ES-I3 (cell line): ENCODE results near the gene ZNF236.
"Not testable (repeated sequence)": the region's sequence is repeated elsewhere in the genome, so short reads cannot be mapped to it uniquely, and the experiment has no call there.

ENCODE experiments used
- H3K36me3 ChIP-seq: 2 replicates; pipeline ENCODE4 v1.6.1; 2013; ENCODE audit warnings: mild to moderate bottlenecking, low read length, control low read depth, moderate library complexity; ENCODE audit not compliant: insufficient read depth
- H3K4me1 ChIP-seq: 2 replicates; pipeline ENCODE4 v1.6.1; 2013; ENCODE audit warnings: mild to moderate bottlenecking, control low read depth, low read length; ENCODE audit not compliant: insufficient read depth
- H3K9ac ChIP-seq: 2 replicates; pipeline ENCODE4 v1.6.1; 2013; ENCODE audit warnings: low read depth, mild to moderate bottlenecking, low read length, moderate library complexity
- H3K9me3 ChIP-seq: 2 replicates; pipeline ENCODE4 v1.6.1; 2013; ENCODE audit warnings: mild to moderate bottlenecking, low read length, moderate library complexity; ENCODE audit not compliant: control insufficient read depth, insufficient read depth

The ZNF236 gene

GRCh38 chr18:76965555-76966151 lies 143.3 kb downstream of the ZNF236 start:
- peaks cover 19% of the 10 kb centered on the region for H3K4me1 ChIP-seq
- not testable (repeated sequence) for H3K9ac ChIP-seq, H3K36me3 ChIP-seq

DNA sequence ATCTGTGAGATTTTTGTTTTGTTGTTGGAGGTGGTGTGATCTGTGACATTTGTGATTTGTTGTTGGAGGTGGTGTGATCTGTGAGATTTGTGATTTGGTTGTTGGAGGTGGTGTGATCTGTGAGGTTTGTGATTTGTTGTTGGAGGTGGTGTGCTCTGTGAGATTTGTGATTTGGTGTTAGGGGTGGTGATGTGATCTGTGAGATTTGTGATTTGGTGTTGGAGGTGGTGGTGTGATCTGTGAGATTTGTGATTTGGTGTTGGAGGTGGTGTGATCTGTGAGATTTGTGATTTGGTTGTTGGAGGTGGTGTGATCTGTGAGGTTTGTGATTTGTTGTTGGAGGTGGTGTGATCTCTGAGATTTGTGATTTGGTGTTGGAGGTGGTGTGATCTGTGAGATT lies 144.9 kb downstream of the ZNF236 start:
- peaks cover 24% of the 10 kb centered on the region for H3K4me1 ChIP-seq
- H3K9ac ChIP-seq, H3K36me3 ChIP-seq, H3K9me3 ChIP-seq: not testable (repeated sequence)

More at GRCh38 chr18:76965555-76966151, 143.3 kb downstream of the ZNF236 start:
- not testable (repeated sequence) for H3K9me3 ChIP-seq

DNA sequence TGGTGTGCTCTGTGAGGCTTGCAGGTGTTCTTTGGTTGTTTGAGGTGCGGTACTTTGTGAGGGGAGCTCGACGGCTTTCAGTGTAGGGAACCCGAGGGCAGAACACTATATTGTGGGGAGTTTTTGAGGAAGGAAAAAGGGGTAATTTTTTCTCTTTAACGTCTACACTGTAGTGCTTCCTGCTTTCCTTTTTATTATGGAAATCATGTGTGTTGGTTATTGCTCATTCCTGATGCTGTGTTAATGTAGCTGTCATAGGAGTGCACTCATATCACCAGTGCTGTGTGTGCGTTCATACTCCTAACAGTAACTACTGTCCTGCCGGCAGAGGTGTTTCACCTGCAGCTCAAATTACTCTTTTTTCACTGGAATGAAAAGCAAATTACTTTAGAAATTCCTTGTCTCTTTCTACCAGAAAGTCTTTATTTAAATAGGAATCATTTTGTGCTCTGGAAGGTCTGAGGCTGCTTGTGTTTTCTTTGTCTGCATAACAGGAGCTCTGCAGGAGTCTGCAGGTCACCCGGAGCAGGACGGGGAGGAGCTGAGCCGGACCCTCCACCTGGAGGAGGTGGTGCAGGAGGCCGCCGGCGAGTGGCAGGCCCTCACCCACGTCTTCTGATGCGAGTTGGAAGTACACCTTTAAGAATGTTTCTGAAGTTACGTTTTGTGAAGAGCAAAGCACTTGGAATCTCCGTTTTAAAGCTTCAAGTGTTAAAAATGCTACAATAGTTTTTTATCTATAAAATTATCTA lies 145.5 kb downstream of the ZNF236 start:
- Histone ChIP-seq H3K4me1 (peaks cover 24% of the 10 kb centered on the region), H3K9me3 (no peaks in the 10 kb centered on the region), H3K36me3 (no peaks in the 10 kb centered on the region), H3K9ac (peak overlapping the region; percentile 11; the same call in 1 of the 2 replicates)

GRCh38 chr18:76970770-76971559 lies 148.6 kb downstream of the ZNF236 start:
- H3K9me3 ChIP-seq, result no peaks in the 10 kb centered on the region
- no peaks in the 10 kb centered on the region for H3K36me3 ChIP-seq
- no peak overlapping the region for H3K9ac ChIP-seq
- peaks cover 18% of the 10 kb centered on the region for H3K4me1 ChIP-seq

GRCh38 chr18:76972241-76972640 lies 149.9 kb downstream of the ZNF236 start:
- Histone ChIP-seq H3K9me3 (no peaks in the 10 kb centered on the region), H3K9ac (no peak overlapping the region), H3K4me1 (peaks cover 11% of the 10 kb centered on the region), H3K36me3 (no peaks in the 10 kb centered on the region)

GRCh38 chr18:76972846-76973519 lies 150.6 kb downstream of the ZNF236 start:
- H3K36me3 ChIP-seq, result no peaks in the 10 kb centered on the region; the same call in 1 of the 2 replicates
- no peak overlapping the region for H3K9ac ChIP-seq
- H3K9me3 ChIP-seq, result no peaks in the 10 kb centered on the region
- peaks cover 9% of the 10 kb centered on the region for H3K4me1 ChIP-seq

DNA sequence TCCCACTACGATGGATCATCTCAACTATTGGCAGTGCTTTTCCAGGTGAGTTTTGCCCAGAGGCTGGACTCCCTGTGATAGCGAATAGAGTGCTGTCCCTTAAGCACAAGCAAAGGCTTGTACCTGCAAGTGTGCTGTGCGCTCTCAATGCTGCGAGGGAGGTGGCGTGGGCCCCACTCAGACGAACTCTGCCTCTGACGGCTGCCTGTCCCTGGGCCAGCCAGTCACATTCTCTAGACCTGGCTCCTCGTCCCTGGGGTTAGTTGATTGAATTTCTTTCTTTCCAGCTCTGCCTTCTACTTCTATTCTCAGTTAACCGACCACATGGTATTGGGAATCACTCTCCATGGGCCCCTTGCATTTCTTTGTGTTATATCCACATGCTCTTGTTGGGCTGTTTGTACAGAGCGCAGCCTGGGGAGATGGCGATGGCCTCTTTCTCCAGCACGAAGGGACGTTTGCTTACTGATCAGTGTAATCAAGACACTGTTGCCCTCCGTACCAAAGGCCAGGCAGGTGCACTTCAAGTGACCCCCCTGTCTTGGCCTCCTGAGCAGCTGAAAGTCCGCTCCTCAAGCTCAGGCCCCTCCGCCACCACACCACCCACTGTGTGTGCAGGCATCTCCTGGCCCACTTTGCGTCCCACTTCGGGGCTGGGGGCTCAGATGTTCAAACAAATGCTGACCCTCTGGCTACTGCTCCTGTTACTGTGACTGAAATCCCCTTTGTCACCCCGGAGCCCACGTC lies 151.3 kb downstream of the ZNF236 start:
- H3K9ac ChIP-seq, result no peak overlapping the region
- H3K36me3 ChIP-seq, result no peaks in the 10 kb centered on the region; the same call in 1 of the 2 replicates
- H3K9me3 ChIP-seq, result no peaks in the 10 kb centered on the region
- peaks cover 5% of the 10 kb centered on the region for H3K4me1 ChIP-seq

DNA sequence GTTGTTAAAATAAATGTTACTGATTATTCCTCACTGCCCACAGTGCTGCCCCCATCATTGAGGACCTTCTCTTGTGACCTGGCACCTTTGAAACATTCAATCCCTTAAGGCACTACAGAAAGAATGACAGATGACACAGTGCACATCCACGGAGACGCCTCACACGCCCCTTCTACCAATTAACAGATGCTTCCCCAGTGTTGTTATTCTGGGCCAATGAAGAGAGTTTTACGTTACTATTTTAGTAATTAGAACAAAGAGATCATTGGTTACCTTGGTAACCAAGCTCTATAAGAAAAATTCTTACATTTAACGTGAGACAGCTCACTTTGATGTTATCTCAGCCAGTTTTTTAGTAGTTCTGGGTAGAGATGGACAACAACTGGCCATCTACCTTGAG lies 152.0 kb downstream of the ZNF236 start:
- Histone ChIP-seq H3K4me1 (peaks cover 5% of the 10 kb centered on the region), H3K36me3 (no peaks in the 10 kb centered on the region; the same call in 1 of the 2 replicates), H3K9me3 (no peaks in the 10 kb centered on the region), H3K9ac (no peak overlapping the region)

DNA sequence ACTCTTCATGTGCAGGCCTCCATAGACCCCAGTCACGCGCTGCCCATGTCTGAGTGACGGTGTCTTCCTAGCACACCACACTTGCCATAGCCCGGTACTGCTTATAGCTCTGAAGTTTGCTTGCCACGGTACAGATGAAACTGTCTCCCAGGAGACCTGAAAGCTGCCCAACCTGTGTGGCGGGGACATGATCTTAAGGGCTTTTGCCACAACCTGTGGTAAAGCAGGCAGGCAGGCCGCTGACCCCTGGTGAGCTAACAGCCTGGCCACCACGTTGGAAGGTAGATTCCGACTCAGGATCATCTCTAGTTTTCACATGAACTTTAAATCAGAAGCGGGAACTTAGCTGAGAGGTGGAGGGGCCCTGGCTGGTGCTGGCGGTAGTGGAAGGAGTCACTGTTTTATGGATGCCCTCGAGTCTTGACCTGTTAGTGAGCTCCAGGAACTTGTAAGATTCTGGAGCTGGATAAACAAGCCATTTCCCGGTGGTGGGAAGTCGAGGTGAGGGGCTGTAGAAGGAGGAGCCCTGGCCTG lies 153.3 kb downstream of the ZNF236 start:
- Histone ChIP-seq H3K9ac (no peak overlapping the region), H3K4me1 (peaks cover 5% of the 10 kb centered on the region), H3K9me3 (no peaks in the 10 kb centered on the region), H3K36me3 (no peaks in the 10 kb centered on the region; the same call in none of the 2 replicates)

DNA sequence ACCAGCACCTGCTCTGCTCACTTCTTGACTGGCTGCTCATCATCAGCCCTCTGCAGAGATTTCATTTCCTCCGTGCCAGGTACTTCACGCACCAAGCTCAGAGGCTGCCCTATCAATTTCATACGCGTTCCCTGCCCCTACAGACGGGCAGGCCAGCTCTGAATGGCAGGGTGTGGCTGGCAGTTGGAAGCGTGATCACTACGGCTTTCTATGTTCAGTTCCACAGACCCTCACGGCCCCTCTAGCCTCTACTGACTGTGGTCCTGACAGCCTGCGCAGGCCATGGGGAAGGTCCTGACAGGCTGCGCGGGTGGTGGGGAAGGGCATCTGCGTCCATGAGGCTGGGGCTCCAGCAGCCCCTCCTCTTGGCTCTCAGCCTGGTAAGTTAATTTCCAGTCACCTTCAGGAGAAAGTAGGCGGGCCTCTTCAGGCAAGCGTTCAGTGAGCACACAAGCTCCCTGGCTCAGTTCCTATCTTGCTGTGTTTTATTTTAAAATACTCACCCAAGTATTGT lies 154.8 kb downstream of the ZNF236 start:
- Histone ChIP-seq H3K9ac (no peak overlapping the region), H3K9me3 (no peaks in the 10 kb centered on the region), H3K4me1 (no peaks in the 10 kb centered on the region), H3K36me3 (no peaks in the 10 kb centered on the region; the same call in none of the 2 replicates)

GRCh38 chr18:76977684-76978232 lies 155.4 kb downstream of the ZNF236 start:
- H3K36me3 ChIP-seq, result no peaks in the 10 kb centered on the region; the same call in none of the 2 replicates
- H3K9me3 ChIP-seq, result no peaks in the 10 kb centered on the region
- H3K9ac ChIP-seq, result no peak overlapping the region
- no peaks in the 10 kb centered on the region for H3K4me1 ChIP-seq

DNA sequence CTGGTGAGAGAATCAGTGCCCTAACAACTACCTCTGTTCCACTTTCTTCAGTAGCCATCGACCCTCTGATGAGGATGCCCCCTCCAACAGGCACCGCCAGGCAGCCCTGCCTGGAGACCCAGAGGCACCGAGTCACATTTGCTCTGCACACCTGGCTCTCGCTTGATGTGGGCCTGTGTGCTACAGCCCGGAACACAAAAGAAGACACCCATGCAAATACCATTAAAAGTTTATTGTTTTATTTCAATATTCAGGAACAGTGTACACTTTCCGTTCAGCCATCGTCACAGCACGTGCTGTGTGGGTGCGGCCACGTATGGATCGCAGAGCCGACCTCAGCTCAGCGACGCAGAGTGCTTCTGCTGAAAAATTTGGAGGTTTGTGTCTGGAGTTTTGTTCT lies 156.3 kb downstream of the ZNF236 start:
- Histone ChIP-seq H3K9ac (no peak overlapping the region), H3K9me3 (no peaks in the 10 kb centered on the region), H3K36me3 (no peaks in the 10 kb centered on the region; the same call in none of the 2 replicates), H3K4me1 (no peaks in the 10 kb centered on the region)

GRCh38 chr18:76979111-76979751 lies 156.9 kb downstream of the ZNF236 start:
- no peaks in the 10 kb centered on the region for H3K4me1 ChIP-seq
- no peaks in the 10 kb centered on the region; the same call in none of the 2 replicates for H3K36me3 ChIP-seq
- H3K9ac ChIP-seq, result no peak overlapping the region
- no peaks in the 10 kb centered on the region for H3K9me3 ChIP-seq
